ENCODE measurements around the gene UNC5A.

Gene UNC5A

DNA sequence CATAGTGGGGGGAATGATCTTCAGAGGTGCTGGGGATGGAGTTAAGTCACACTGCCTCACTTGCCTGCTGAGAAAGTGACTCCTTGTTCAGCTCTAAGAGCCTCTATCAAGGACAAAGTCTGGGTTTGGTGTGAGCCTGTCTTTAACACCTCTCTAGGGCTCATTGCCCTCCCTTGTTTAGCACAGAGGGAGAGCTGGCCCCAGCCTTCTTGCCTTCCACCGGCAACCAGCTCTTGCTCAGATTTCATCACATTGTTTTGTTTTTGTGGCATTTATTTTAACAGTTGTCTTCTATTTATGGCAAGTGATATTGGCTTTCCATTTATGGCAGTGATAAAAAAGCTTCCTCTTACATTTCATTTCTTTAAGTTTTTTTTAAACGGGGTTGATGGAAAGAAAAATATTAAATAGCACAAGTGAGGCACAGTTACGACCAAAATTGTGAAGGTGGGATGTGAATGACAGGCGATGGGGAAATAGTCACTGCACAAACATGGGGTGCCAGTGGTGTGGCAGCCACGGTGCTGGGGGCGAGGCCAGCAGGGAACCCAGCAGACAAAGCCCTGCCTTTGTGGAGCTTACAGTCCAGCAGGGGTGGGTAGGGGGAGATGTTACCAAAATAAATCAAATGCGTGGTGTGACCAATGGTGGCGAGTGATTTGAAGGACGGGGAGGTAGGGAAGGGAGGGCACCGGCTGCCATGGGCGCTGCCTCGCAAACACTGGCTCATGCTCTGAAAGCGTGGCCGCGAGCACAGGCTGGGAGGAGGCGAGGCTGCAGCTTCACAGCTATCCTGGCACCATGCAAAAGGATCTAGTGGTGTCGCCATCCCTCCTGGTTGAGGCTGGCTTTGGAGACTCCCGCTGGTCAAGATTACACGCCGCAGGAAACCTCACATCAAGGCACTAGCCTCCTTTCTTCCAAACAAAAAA lies 21.2 kb upstream of the UNC5A start:
- TF ChIP-seq FOXP2 (optimal IDR thresholded peaks at IDR 0.05; ENCODE audit: borderline replicate concordance, extremely low read depth, extremely low read length, insufficient read depth) = no peak
- no peak for TF ChIP-seq SIN3A (IDR thresholded peaks at IDR 0.05; ENCODE audit: borderline replicate concordance, insufficient read depth, low read length)
- TF ChIP-seq, protein P1, sequence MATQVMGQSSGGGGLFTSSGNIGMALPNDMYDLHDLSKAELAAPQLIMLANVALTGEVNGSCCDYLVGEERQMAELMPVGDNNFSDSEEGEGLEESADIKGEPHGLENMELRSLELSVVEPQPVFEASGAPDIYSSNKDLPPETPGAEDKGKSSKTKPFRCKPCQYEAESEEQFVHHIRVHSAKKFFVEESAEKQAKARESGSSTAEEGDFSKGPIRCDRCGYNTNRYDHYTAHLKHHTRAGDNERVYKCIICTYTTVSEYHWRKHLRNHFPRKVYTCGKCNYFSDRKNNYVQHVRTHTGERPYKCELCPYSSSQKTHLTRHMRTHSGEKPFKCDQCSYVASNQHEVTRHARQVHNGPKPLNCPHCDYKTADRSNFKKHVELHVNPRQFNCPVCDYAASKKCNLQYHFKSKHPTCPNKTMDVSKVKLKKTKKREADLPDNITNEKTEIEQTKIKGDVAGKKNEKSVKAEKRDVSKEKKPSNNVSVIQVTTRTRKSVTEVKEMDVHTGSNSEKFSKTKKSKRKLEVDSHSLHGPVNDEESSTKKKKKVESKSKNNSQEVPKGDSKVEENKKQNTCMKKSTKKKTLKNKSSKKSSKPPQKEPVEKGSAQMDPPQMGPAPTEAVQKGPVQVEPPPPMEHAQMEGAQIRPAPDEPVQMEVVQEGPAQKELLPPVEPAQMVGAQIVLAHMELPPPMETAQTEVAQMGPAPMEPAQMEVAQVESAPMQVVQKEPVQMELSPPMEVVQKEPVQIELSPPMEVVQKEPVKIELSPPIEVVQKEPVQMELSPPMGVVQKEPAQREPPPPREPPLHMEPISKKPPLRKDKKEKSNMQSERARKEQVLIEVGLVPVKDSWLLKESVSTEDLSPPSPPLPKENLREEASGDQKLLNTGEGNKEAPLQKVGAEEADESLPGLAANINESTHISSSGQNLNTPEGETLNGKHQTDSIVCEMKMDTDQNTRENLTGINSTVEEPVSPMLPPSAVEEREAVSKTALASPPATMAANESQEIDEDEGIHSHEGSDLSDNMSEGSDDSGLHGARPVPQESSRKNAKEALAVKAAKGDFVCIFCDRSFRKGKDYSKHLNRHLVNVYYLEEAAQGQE (IDR thresholded peaks at IDR 0.05; ENCODE audit: insufficient read depth in 1 of 2, low read depth in 2 of 2, low read length in 2 of 2) = no peak
- TF ChIP-seq TAF1 (IDR thresholded peaks at IDR 0.05; ENCODE audit: borderline replicate concordance, insufficient read depth, low read length) = no peak
- TF ChIP-seq POLR2AphosphoS5 (IDR thresholded peaks at IDR 0.05; ENCODE audit: low read depth, low read length) = no peak

DNA sequence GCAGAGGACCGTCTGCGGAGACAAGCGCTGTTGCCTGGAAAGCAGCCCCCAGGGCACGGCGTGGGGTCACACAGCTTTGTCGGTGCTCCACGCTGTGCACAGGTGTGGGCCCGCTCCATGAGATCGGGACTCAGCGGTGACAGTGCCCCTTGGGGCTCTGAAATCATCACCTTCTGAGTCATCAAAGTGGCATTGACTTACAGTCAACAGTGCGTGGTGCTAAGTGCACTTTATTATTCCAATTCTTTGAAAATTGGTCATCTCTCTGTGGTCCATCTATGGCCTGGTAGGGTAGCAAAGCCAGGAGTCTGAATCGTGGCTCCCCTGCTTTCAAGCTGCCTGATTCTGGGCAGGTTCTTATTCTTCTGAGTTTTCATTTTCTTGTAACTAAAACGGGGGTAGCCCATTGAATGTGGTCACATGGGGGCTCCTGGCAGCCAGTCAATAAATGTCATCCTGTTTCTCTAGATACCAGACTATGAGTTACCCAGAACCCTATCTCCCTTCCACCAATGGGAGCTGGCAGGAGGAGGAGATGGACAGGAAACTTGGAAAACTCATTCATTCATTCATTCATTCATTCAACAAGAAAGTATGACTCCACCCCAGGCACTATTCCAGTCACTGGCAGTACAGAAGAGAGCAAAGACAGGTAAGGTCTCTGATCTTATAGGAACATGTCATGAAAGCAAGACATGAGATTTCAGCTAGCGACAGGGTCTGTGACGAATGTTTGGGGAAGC lies 20.3 kb upstream of the UNC5A start:
- TF ChIP-seq, protein P1 (IDR thresholded peaks at IDR 0.05; ENCODE audit: insufficient read depth in 1 of 2, low read depth in 2 of 2, low read length in 2 of 2) = no peak
- no peak for TF ChIP-seq FOXP2 (optimal IDR thresholded peaks at IDR 0.05; ENCODE audit: borderline replicate concordance, extremely low read depth, extremely low read length, insufficient read depth)

DNA sequence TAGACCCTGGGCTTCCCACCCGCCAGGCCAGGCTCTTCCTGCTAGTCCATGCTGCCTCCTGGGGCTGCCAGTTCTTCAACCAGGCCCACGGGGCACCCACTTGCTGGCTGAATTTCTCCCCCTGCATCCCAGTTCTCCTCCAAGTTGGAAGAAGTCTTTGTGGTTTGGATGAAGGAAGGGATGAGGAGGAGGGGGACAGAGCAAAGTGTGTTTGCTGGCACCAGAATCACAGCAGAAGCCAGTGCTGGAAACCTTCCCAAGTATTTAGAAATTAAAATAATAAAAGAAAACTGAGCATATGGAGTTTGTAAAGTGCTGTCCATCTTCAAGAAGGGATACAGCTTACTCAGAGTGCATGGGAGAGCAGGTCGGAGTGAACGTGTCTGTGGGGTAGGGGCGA lies 19.4 kb upstream of the UNC5A start:
- TF ChIP-seq, protein P1 (IDR thresholded peaks at IDR 0.05; ENCODE audit: insufficient read depth in 1 of 2, low read depth in 2 of 2, low read length in 2 of 2) = no peak
- TF ChIP-seq POLR2AphosphoS5 (IDR thresholded peaks at IDR 0.05; ENCODE audit: low read depth, low read length) = no peak
- no peak for TF ChIP-seq FOXP2 (optimal IDR thresholded peaks at IDR 0.05; ENCODE audit: borderline replicate concordance, extremely low read depth, extremely low read length, insufficient read depth)
- no peak for TF ChIP-seq TAF1 (IDR thresholded peaks at IDR 0.05; ENCODE audit: borderline replicate concordance, insufficient read depth, low read length)

DNA sequence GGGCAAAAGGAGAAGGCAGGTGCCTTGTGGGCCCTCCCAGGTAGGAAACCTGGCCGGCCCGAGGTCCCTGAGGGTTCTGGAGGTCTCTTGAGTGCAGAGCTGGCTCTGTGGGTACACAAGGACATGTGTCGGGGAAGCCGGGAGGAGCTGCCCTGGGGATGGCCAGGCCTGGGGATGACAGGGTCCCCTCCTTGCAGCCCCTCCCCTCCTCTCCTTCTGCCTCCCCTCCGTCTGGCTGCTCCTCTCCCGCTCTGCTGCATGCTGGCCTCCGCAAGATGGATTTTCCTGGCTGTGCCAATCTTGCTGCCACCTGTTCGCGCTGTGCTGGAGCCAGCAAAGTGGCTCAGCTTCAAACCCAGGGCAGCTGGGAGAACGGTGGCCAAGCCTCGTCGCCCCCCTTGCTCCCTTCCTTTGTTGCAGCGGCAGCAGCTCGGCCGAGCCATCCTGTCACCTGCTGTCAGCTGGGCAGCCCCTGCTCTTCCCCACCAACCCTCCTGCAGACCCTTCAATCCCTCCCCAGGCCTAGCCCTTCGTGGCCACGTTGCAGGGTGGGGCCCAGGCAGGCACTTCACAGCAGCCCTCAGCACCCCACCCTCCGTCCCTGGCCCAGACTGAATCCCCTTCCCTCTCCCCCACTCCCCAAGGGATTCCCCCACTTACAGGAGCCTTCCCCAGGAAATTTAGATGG lies 17.6 kb upstream of the UNC5A start:
- TF ChIP-seq SIN3A (IDR thresholded peaks at IDR 0.05; ENCODE audit: borderline replicate concordance, insufficient read depth, low read length) (no peak), POLR2AphosphoS5 (IDR thresholded peaks at IDR 0.05; ENCODE audit: low read depth, low read length) (no peak), TAF1 (IDR thresholded peaks at IDR 0.05; ENCODE audit: borderline replicate concordance, insufficient read depth, low read length) (no peak), FOXP2 (optimal IDR thresholded peaks at IDR 0.05; ENCODE audit: borderline replicate concordance, extremely low read depth, extremely low read length, insufficient read depth) (no peak)
- TF ChIP-seq, protein P1 (IDR thresholded peaks at IDR 0.05; ENCODE audit: insufficient read depth in 1 of 2, low read depth in 2 of 2, low read length in 2 of 2) = no peak

Measured in PFSK-1 (cell line).